Hepatocyte (in vitro differentiated cells): ENCODE data around the gene CES3. TPM values are rescaled to one million over a fixed set of nuclear protein-coding genes. Genes with fewer than 3 reads are reported as not detected.

ENCODE experiments used
- DNase-seq: peaks from one replicate; pipeline ENCODE4 v3.0.0-alpha.2; 2016; ENCODE audit warnings: low spot score
- H2AFZ ChIP-seq: fragments of 200-600 bp; sonication (generic); 2 replicates; pipeline ENCODE4 v1.6.0; 2016; ENCODE audit warnings: antibody characterized with exemption, mild to moderate bottlenecking
- H3K27ac ChIP-seq: fragments of 200-600 bp; sonication (generic); 2 replicates; pipeline ENCODE4 v1.5.1; 2016; ENCODE audit warnings: mild to moderate bottlenecking
- H3K27me3 ChIP-seq: fragments of 200-600 bp; sonication (generic); 2 replicates; pipeline ENCODE4 v1.6.1; 2016
- H3K36me3 ChIP-seq: fragments of 200-600 bp; sonication (generic); replicated peaks from 2 replicates; pipeline ENCODE4 v1.5.1; 2016; ENCODE audit warnings: low read depth; ENCODE audit not compliant: insufficient read depth
- H3K4me1 ChIP-seq: fragments of 200-600 bp; sonication (generic); 2 replicates; pipeline ENCODE4 v1.5.1; 2016; ENCODE audit warnings: mild to moderate bottlenecking, moderate library complexity; ENCODE audit not compliant: insufficient read depth
- H3K4me2 ChIP-seq: fragments of 200-600 bp; sonication (generic); 2 replicates; pipeline ENCODE4 v1.6.0; 2016
- H3K4me3 ChIP-seq: fragments of 200-600 bp; sonication (generic); 2 replicates; pipeline ENCODE4 v1.5.1; 2016; ENCODE audit warnings: mild to moderate bottlenecking
- H3K79me2 ChIP-seq: fragments of 200-600 bp; sonication (generic); 2 replicates; pipeline ENCODE4 v1.6.0; 2017; ENCODE audit warnings: mild to moderate bottlenecking
- H3K9me2 ChIP-seq: fragments of 200-600 bp; sonication (generic); replicated peaks from 2 replicates; pipeline ENCODE4 v1.6.0; 2017; ENCODE audit warnings: mild to moderate bottlenecking; ENCODE audit not compliant: insufficient read depth
- H3K9me3 ChIP-seq: fragments of 200-600 bp; sonication (generic); 2 replicates; pipeline ENCODE4 v1.5.1; 2016; ENCODE audit warnings: low read depth, mild to moderate bottlenecking
- H4K20me1 ChIP-seq: fragments of 200-600 bp; sonication (generic); 2 replicates; pipeline ENCODE4 v1.6.0; 2016; ENCODE audit warnings: mild to moderate bottlenecking; ENCODE audit not compliant: insufficient read depth, poor library complexity, severe bottlenecking
- EZH2 ChIP-seq: fragments of 200-600 bp; sonication (generic); IDR thresholded peaks from 2 replicates; pipeline ENCODE4 v1.6.1; 2016; ENCODE audit warnings: antibody characterized with exemption, mild to moderate bottlenecking, borderline replicate concordance
- EZH2phosphoT487 ChIP-seq: fragments of 200-600 bp; sonication (generic); IDR thresholded peaks from one replicate; pipeline ENCODE4 v1.6.1; 2018; ENCODE audit warnings: antibody characterized with exemption, mild to moderate bottlenecking, low read depth, moderate library complexity; ENCODE audit not compliant: unreplicated experiment, severe bottlenecking
- WGBS: methylation state at CpG from one replicate; pipeline ENCODE4 v1.1.6; 2016; ENCODE audit warnings: low lambda C conversion rate; ENCODE audit errors: missing lambda C conversion rate; 5-methylcytosine and 5-hydroxymethylcytosine counted together
- polyA plus RNA-seq: library from polyadenylated mRNA; unstranded; fragments of >200 nt; fragmentation: Nextera tagmentation; extraction: Ambion mirVana; gene quantifications from 2 replicates; pipeline ENCODE4 v1.2.1, GENCODE V29; 2016
- total RNA-seq: library from RNA; depleted of rRNA; stranded (reverse); fragments of >200 nt; gene quantifications from 2 replicates; pipeline ENCODE4 v1.2.3, GENCODE V29; 2014
- TF ChIP-seq, protein P1 (sequence below): fragments of 200-600 bp; sonication (generic); IDR thresholded peaks from 2 replicates; pipeline ENCODE4 v1.5.1; 2016; ENCODE audit warnings: antibody characterized with exemption, mild to moderate bottlenecking; ENCODE audit not compliant: poor library complexity

Gene CES3
- total and polyA plus RNA-seq, 2 experiments from 2014 or later = 1.7 to 3.8 TPM

DNA sequence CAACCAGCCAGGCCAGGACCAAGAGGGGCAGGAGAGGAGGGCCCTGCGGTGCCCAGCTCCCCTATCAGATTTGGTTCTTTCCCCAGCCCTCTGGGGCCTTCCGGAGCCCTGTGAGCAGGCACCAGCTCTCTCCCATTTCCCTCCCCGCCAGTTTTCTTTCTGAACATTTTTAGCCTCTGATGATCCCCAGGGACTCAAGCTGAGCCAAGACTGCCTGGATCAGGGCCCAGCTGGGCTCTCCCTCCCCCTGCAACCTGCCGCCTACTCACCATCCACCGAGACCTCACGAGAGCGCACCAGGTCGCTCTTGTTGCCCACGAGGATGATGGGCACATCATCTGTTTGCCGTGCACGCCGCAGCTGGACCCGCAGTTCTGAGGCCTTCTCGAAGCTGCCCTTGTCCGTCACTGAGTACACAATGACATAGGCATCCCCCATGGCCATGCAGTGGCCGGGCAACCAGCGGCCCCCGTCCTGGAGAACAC, 37.8 kb upstream of the CES3 start:
- DNase-seq = no peak
- Histone ChIP-seq H3K9me3 (no peaks in the 10 kb centered on the region), H3K4me3 (no peak overlapping the region), H3K9me2 (no peaks in the 10 kb centered on the region), H3K4me2 (no peak overlapping the region), H3K27ac (no peak overlapping the region), H3K4me1 (peaks cover 3% of the 10 kb centered on the region), H4K20me1 (no peaks in the 10 kb centered on the region), H3K79me2 (no peaks in the 10 kb centered on the region), H3K36me3 (no peaks in the 10 kb centered on the region), H2AFZ (no peak overlapping the region), H3K27me3 (peaks cover 24% of the 10 kb centered on the region)
- TF ChIP-seq, protein P1, sequence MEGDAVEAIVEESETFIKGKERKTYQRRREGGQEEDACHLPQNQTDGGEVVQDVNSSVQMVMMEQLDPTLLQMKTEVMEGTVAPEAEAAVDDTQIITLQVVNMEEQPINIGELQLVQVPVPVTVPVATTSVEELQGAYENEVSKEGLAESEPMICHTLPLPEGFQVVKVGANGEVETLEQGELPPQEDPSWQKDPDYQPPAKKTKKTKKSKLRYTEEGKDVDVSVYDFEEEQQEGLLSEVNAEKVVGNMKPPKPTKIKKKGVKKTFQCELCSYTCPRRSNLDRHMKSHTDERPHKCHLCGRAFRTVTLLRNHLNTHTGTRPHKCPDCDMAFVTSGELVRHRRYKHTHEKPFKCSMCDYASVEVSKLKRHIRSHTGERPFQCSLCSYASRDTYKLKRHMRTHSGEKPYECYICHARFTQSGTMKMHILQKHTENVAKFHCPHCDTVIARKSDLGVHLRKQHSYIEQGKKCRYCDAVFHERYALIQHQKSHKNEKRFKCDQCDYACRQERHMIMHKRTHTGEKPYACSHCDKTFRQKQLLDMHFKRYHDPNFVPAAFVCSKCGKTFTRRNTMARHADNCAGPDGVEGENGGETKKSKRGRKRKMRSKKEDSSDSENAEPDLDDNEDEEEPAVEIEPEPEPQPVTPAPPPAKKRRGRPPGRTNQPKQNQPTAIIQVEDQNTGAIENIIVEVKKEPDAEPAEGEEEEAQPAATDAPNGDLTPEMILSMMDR = no peak
- TF ChIP-seq EZH2 (no peak), EZH2phosphoT487 (no peak)
- 82% methylated on average over 18 of the region's 18 CpGs for WGBS

DNA sequence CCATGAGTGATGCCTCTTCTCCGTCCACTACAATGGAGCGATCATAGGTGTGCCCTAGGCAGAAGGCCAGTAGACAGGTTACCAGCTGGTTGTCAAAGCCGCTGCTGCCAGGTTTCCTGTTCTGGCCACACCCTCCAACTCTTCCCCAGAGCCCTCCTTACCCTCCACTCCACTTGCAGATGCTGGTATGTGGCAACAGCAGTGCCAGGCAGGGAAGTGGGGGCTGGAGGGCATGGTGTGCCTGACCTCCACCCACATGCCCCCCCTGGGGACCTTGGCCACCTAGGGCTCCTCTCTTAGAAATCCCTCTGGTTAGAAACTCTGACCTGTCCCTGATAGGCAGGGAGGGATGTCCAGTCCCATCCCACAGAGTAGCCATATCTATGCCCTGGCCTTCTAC, 37.2 kb upstream of the CES3 start:
- no peaks in the 10 kb centered on the region for H3K36me3 ChIP-seq
- no peaks in the 10 kb centered on the region for H4K20me1 ChIP-seq
- no peak for DNase-seq
- WGBS = 90% methylated on average over 3 of the region's 3 CpGs
- TF ChIP-seq EZH2phosphoT487 (no peak), EZH2 (no peak)
- TF ChIP-seq, protein P1 = no peak
- peaks cover 24% of the 10 kb centered on the region for H3K27me3 ChIP-seq
- no peaks in the 10 kb centered on the region for H3K9me3 ChIP-seq
- H3K4me2 ChIP-seq = no peak overlapping the region
- H2AFZ ChIP-seq = no peak overlapping the region
- no peak overlapping the region for H3K4me3 ChIP-seq
- peaks cover 3% of the 10 kb centered on the region for H3K4me1 ChIP-seq
- H3K27ac ChIP-seq = no peak overlapping the region
- H3K9me2 ChIP-seq = no peaks in the 10 kb centered on the region
- no peaks in the 10 kb centered on the region for H3K79me2 ChIP-seq

DNA sequence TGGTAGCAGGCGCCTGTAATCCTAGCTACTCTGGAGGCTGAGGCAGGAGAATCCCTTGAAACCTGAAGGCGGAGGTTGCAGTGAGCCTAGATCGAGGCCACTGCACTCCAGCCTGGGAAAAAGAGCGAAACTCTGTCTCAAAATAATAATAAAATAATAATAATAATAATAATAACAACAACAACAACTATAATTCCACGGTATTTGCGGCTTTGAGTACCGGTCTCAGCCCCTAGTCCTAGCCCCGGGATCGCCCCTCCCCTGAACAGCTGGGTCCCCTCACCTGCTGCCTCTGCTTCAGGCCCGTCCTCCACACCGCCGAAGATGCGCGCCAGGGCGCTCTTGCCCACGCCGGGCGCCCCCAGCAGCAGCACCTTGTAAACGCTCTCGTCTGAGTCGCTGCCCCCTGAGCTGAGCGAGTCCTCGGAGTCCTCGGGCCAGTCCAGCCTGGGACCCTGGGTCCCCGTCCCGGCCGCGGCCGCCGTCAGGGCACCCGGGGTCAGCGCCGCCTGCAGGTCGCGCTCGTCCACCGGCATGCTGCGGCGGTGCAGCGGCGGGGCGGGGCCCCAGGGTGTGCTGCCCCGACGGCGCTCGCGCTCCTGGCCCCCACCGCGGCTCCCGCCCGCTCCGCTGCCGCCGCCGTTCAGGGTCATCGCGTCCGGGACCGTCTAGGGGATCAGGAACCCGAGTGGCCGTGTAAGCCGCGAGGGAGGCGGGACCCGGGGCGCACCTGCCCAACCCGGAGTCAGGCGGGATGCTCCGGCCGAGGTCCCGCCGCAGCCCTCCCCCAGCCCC, 36.3 kb upstream of the CES3 start:
- no peak overlapping the region for H3K27ac ChIP-seq
- no peaks in the 10 kb centered on the region for H3K9me3 ChIP-seq
- H3K4me1 ChIP-seq = peaks cover 3% of the 10 kb centered on the region
- H3K36me3 ChIP-seq = no peaks in the 10 kb centered on the region
- H3K9me2 ChIP-seq = no peaks in the 10 kb centered on the region
- H3K79me2 ChIP-seq = no peaks in the 10 kb centered on the region
- peaks cover 24% of the 10 kb centered on the region for H3K27me3 ChIP-seq
- peak overlapping the region; percentile 96 for H3K4me2 ChIP-seq
- WGBS = 11% methylated on average over 63 of the region's 72 CpGs
- peak overlapping the region; percentile 66 for H2AFZ ChIP-seq
- DNase-seq = peak; percentile 75
- H3K4me3 ChIP-seq = no peak overlapping the region
- no peaks in the 10 kb centered on the region for H4K20me1 ChIP-seq
- TF ChIP-seq EZH2 (no peak), EZH2phosphoT487 (no peak)
- TF ChIP-seq, protein P1 = peak; percentile 38
